Esophagus squamous epithelium (tissue), 5 donors: Measurements from ENCODE around the gene ZXDB. TPM values are rescaled to one million over a fixed set of nuclear protein-coding genes. Genes with fewer than 3 reads are reported as not detected.
"Not testable (repeated sequence)": the region's sequence is repeated elsewhere in the genome, so short reads cannot be mapped to it uniquely, and the experiment has no call there.

Source experiments
- DNase-seq: peaks from one replicate; lab custom pipeline; 2025; lab: John Stamatoyannopoulos, UW
- H3K27ac ChIP-seq, 4 donors: fragments of 200-600 bp; sonication (generic); one replicate each; pipeline ENCODE4 v1.5.1; 2016 to 2019; ENCODE audit warnings: mild to moderate bottlenecking in 1 of 4
- H3K27me3 ChIP-seq, 4 donors: fragments of 200-600 bp; sonication (generic); 1 replicate in 3 of 4; 2 replicates in 1 of 4; pipeline versions ENCODE4 v1.5.1 to v1.6.0; 2017 to 2021; ENCODE audit warnings: antibody characterized with exemption in 1 of 4
- H3K36me3 ChIP-seq, 3 donors: fragments of 200-600 bp; sonication (generic); one replicate each; pipeline ENCODE4 v1.5.1; 2016 to 2019
- H3K4me1 ChIP-seq, 3 donors: fragments of 200-600 bp; sonication (generic); one replicate each; pipeline ENCODE4 v1.5.1; 2017 to 2019
- H3K4me3 ChIP-seq, 4 donors: fragments of 200-600 bp; sonication (generic); 1 replicate in 3 of 4; 2 replicates in 1 of 4; pipeline ENCODE4 v1.5.1; 2016 to 2019; ENCODE audit warnings: mild to moderate bottlenecking in 2 of 4, moderate library complexity in 1 of 4
- H3K9me3 ChIP-seq, 3 donors: fragments of 200-600 bp; sonication (generic); one replicate each; pipeline ENCODE4 v1.5.1; 2016 to 2019
- CTCF ChIP-seq, 6 experiments: fragments of 450-650 bp in 4 of 6; fragments of 200-600 bp in 2 of 6; sonication (generic) in 2 of 6; IDR thresholded peaks; one replicate each; pipeline ENCODE4 v1.5.1; 2016 to 2019; ENCODE audit warnings: antibody characterized with exemption in 6 of 6, mild to moderate bottlenecking in 4 of 6, moderate library complexity in 4 of 6
- POLR2A ChIP-seq, 4 donors: fragments of 450-650 bp; IDR thresholded peaks; one replicate each; pipeline ENCODE4 v1.6.1; 2017; ENCODE audit warnings: antibody characterized with exemption in 4 of 4, mild to moderate bottlenecking in 4 of 4, moderate library complexity in 3 of 4
- WGBS, 2 donors: methylation state at CpG; one replicate each; pipeline ENCODE4 v1.1.5; 2018; 5-methylcytosine and 5-hydroxymethylcytosine counted together
- intact Hi-C: fragments of 100-400 bp; cut with DNase I; formaldehyde crosslinking; loops from one replicate; pipeline ENCODE4 v1.15.0; 2022
- total RNA-seq, 4 donors: library from RNA; depleted of rRNA; stranded (reverse); fragments of >200 nt; gene quantifications; one replicate each; pipeline ENCODE4 v1.1.0, GENCODE V29; 2016
- donor health status: DM: yes; HTN: yes; CAD: no.

Gene ZXDB
- 1 to 10 TPM; 3.2 to 8.4 (median 3.7) TPM for total RNA-seq

- H3K36me3 ChIP-seq, DNase-seq, H3K9me3 ChIP-seq, H3K27me3 ChIP-seq, intact Hi-C loops: not testable (repeated sequence)
- WGBS, 2 donors, result 0 to 32% methylated on average over 5 to 13 of the region's 39 CpGs
- H3K27ac ChIP-seq, result peak within 1 kb of the TSS; percentile 82 to 97 (median 92)
- peaks cover 0 to 40% (median 12%) of the 10 kb centered on the region in 3 donors for H3K4me1 ChIP-seq
- H3K4me3 ChIP-seq, result peak within 1 kb of the TSS; percentile 40 to 77 (median 56)
Measured at GRCh38 chrX:57591284-57592159, at the start of gene ZXDB. TSS of gene ZXDB (plus strand) at chrX:57592011. CDS start at chrX:57592049, 38 bp downstream.

- Histone ChIP-seq H3K27ac (no peak overlapping the region), H3K36me3 (no peaks in the 10 kb centered on the region), H3K27me3 (peaks cover 0 to 1% (median 0%) of the 10 kb centered on the region in 4 donors), H3K4me1 (no peaks in the 10 kb centered on the region), H3K9me3 (no peaks in the 10 kb centered on the region), H3K4me3 (no peak overlapping the region)
- 58 to 80% methylated on average over 3 of the region's 4 CpGs for WGBS, 2 donors
- intact Hi-C loops, result no loop called here
- TF ChIP-seq CTCF (IDR thresholded peaks at IDR 0.05), result no peak
- TF ChIP-seq POLR2A (IDR thresholded peaks at IDR 0.05), result no peak
- no peak for DNase-seq
Measured at GRCh38 chrX:57565198-57565597, 26.6 kb upstream of the ZXDB start.

GRCh38 chrX:57573754-57574153 is 18.1 kb upstream of the ZXDB start:
- DNase-seq, result no peak
- Histone ChIP-seq H3K27ac (no peak overlapping the region), H3K27me3 (peaks cover 0 to 3% (median 0%) of the 10 kb centered on the region in 4 donors), H3K4me3 (no peak overlapping the region), H3K4me1 (no peaks in the 10 kb centered on the region), H3K36me3 (no peaks in the 10 kb centered on the region), H3K9me3 (no peaks in the 10 kb centered on the region)
- WGBS, 2 donors, result 0 to 16% methylated on average over 1 to 2 of the region's 2 CpGs
- intact Hi-C loops, result no loop called here
- TF ChIP-seq CTCF (IDR thresholded peaks at IDR 0.05) (peak in 2 of 6 experiments; percentile 25 to 35), POLR2A (IDR thresholded peaks at IDR 0.05) (no peak)

- H3K27me3 ChIP-seq, DNase-seq, H3K9me3 ChIP-seq, intact Hi-C loops, H3K4me1 ChIP-seq, H3K36me3 ChIP-seq, H3K27ac ChIP-seq, H3K4me3 ChIP-seq: not testable (repeated sequence)
- WGBS, 2 donors, result 58 to 70% methylated on average over 5 to 7 of the region's 9 CpGs
- TF ChIP-seq CTCF (IDR thresholded peaks at IDR 0.05), result peak in 1 of 6 experiments; percentile 24
Measured at GRCh38 chrX:57582948-57583347, 8.9 kb upstream of the ZXDB start.

- no peaks in the 10 kb centered on the region for H3K27me3 ChIP-seq
- no peaks in the 10 kb centered on the region for H3K36me3 ChIP-seq
- no peak overlapping the region for H3K4me3 ChIP-seq
- H3K4me1 ChIP-seq, result no peaks in the 10 kb centered on the region
- intact Hi-C loops, result no loop called here
- TF ChIP-seq POLR2A (IDR thresholded peaks at IDR 0.05) (no peak), CTCF (IDR thresholded peaks at IDR 0.05) (no peak)
- no peaks in the 10 kb centered on the region for H3K9me3 ChIP-seq
- no peak for DNase-seq
- 57% methylated on average over 5 of the region's 5 CpGs; no CpG with 5 or more reads in 1 of the 2 donors for WGBS, 2 donors
- H3K27ac ChIP-seq, result no peak overlapping the region
Measured at GRCh38 chrX:57583477-57583876, 8.3 kb upstream of the ZXDB start.
